Keratinocyte (primary cell): Measurements from ENCODE around the gene CDYL. TPM values are rescaled to one million over a fixed set of nuclear protein-coding genes. Genes with fewer than 3 reads are reported as not detected.

Source experiments
- DNase-seq: peaks from one replicate; pipeline ENCODE4 v3.0.0-alpha.2; 2011; ENCODE audit warnings: low read depth, missing footprints, low spot score
- FAIRE-seq: peaks from 2 replicates; lab custom pipeline; 2011; peaks lifted over from hg19 to GRCh38; lab: Jason Lieb, UNC
- H2AFZ ChIP-seq: 2 replicates; pipeline ENCODE4 v1.6.0; 2012; ENCODE audit warnings: low read length, control low read depth, inconsistent platforms; ENCODE audit not compliant: control insufficient read depth
- H3K27ac ChIP-seq: 2 replicates; pipeline ENCODE4 v1.5.1; 2011; ENCODE audit warnings: low read length; ENCODE audit not compliant: control insufficient read depth, insufficient read depth
- H3K27me3 ChIP-seq: 3 replicates; pipeline ENCODE4 v1.6.0; 2011; ENCODE audit warnings: low read length; ENCODE audit not compliant: control insufficient read depth, insufficient read depth; ENCODE audit errors: extremely low read depth
- H3K36me3 ChIP-seq, 2 experiments: 2 replicates in 1 of 2; 3 replicates in 1 of 2; pipeline ENCODE4 v1.5.1; 2011; ENCODE audit warnings: low read length in 2 of 2, mild to moderate bottlenecking in 1 of 2; ENCODE audit not compliant: control insufficient read depth in 2 of 2, insufficient read depth in 2 of 2; ENCODE audit errors: extremely low read depth in 1 of 2
- H3K4me1 ChIP-seq: 3 replicates; pipeline ENCODE4 v1.5.1; 2011; ENCODE audit warnings: low read length; ENCODE audit not compliant: control insufficient read depth, insufficient read depth; ENCODE audit errors: extremely low read depth
- H3K4me2 ChIP-seq: 3 replicates; pipeline ENCODE4 v1.6.0; 2011; ENCODE audit warnings: low read depth, low read length; ENCODE audit not compliant: control insufficient read depth, insufficient read depth; ENCODE audit errors: extremely low read depth
- H3K4me3 ChIP-seq, 3 experiments: fragments of 200-600 bp in 1 of 3; sonication (generic) in 1 of 3; 2 replicates in 2 of 3; 3 replicates in 1 of 3; pipeline ENCODE4 v1.5.1; 2011 to 2016; ENCODE audit warnings: low read length in 3 of 3, mild to moderate bottlenecking in 3 of 3, control low read depth in 2 of 3, inconsistent platforms in 1 of 3, low read depth in 1 of 3, mixed read lengths in 1 of 3, mixed run types in 1 of 3, moderate library complexity in 1 of 3; ENCODE audit not compliant: control insufficient read depth in 2 of 3, insufficient read depth in 2 of 3; ENCODE audit errors: extremely low read depth in 1 of 3
- H3K79me2 ChIP-seq: 2 replicates; pipeline ENCODE4 v1.6.0; 2012; ENCODE audit warnings: low read length; ENCODE audit not compliant: control insufficient read depth, insufficient read depth
- H3K9ac ChIP-seq: 3 replicates; pipeline ENCODE4 v1.6.0; 2011; ENCODE audit warnings: low read length; ENCODE audit not compliant: control insufficient read depth, insufficient read depth; ENCODE audit errors: extremely low read depth
- H3K9me1 ChIP-seq: 3 replicates; pipeline ENCODE4 v1.6.0; 2011; ENCODE audit warnings: low read length; ENCODE audit not compliant: control insufficient read depth, insufficient read depth; ENCODE audit errors: extremely low read depth
- H3K9me3 ChIP-seq: 2 replicates; pipeline ENCODE4 v1.5.1; 2012; ENCODE audit warnings: low read depth, low read length; ENCODE audit not compliant: control insufficient read depth
- H4K20me1 ChIP-seq: 3 replicates; pipeline ENCODE4 v1.6.0; 2011; ENCODE audit warnings: low read length; ENCODE audit not compliant: control insufficient read depth, insufficient read depth; ENCODE audit errors: extremely low read depth
- EZH2 ChIP-seq: IDR thresholded peaks from one replicate; pipeline ENCODE4 v1.6.1; 2012; ENCODE audit warnings: inconsistent platforms, mild to moderate bottlenecking, low read length, moderate library complexity
- dilution Hi-C: fragments of 300-500 bp; cut with MboI; formaldehyde crosslinking; loops from one replicate; pipeline ENCODE4 v1.7.0; 2020; ENCODE audit warnings: low sequenced_read_pairs; ENCODE audit not compliant: extremely low pct_ligation_motif_present
- polyA plus RNA-seq, 5 experiments: library from polyadenylated mRNA; depleted of rRNA in 3 of 5; stranded (reverse) in 3 of 5; stranded (forward) in 1 of 5; unstranded in 1 of 5; fragments of >200 nt; gene quantifications; 1 replicate in 1 of 5; 2 replicates in 3 of 5; 3 replicates in 1 of 5; pipeline versions ENCODE4 v1.2.1 to v1.2.3, GENCODE V29; 2011 to 2012; ENCODE audit warnings: missing spikeins in 2 of 5, low read depth in 1 of 5, low replicate concordance in 1 of 5
- TF ChIP-seq, protein P1 (sequence below), 3 experiments: IDR thresholded peaks in 1 of 3; conservative IDR thresholded peaks in 1 of 3; optimal IDR thresholded peaks in 1 of 3; 2 replicates in 2 of 3; 3 replicates in 1 of 3; pipeline versions ENCODE3 to v1.5.1; 2011; ENCODE audit warnings: low read length in 3 of 3, mild to moderate bottlenecking in 3 of 3, moderate library complexity in 2 of 3, control low read depth in 1 of 3, inconsistent platforms in 1 of 3; ENCODE audit not compliant: insufficient read depth in 2 of 3; ENCODE audit errors: extremely low read depth in 1 of 3

The CDYL gene
- polyA plus RNA-seq, 1 donor (not counting 4 experiments of a cell fraction or from before 2014, with no cell fraction given), result 48.0 TPM

DNA sequence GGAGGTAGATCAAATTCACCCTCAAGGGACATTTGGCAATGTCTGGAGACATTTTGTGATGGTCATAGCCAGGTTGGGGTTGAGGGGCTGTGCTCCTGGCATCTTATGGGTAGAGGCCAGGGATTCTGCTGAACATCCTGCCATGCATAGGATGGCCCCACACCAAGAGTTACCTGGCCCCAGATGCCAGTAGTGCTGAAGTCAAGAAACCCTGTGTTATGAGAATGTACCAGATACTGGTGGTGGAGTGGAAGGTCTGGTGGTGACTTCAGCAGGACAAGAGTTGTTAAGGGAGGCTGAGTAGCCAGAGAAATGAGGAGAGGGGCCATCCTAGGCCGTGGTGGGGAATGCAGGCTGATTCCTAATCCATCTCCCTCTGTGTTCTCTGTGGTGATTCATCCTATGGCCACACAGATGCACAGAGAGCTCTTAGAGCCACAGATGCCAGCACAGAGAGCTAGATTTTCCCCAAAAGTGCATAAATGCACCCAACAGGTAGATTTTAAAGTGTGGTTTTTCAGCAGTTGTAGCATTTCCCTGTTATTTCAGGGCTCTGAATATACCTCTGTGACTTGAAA, 43.6 kb downstream of the CDYL start:
- TF ChIP-seq EZH2, result no peak
- TF ChIP-seq, protein P1, sequence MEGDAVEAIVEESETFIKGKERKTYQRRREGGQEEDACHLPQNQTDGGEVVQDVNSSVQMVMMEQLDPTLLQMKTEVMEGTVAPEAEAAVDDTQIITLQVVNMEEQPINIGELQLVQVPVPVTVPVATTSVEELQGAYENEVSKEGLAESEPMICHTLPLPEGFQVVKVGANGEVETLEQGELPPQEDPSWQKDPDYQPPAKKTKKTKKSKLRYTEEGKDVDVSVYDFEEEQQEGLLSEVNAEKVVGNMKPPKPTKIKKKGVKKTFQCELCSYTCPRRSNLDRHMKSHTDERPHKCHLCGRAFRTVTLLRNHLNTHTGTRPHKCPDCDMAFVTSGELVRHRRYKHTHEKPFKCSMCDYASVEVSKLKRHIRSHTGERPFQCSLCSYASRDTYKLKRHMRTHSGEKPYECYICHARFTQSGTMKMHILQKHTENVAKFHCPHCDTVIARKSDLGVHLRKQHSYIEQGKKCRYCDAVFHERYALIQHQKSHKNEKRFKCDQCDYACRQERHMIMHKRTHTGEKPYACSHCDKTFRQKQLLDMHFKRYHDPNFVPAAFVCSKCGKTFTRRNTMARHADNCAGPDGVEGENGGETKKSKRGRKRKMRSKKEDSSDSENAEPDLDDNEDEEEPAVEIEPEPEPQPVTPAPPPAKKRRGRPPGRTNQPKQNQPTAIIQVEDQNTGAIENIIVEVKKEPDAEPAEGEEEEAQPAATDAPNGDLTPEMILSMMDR (optimal IDR thresholded peaks at IDR 0.05 in 1 of 3, IDR thresholded peaks at IDR 0.05 in 1 of 3, conservative IDR thresholded peaks at IDR 0.05 in 1 of 3; ENCODE audit: extremely low read depth in 1 of 3, insufficient read depth in 2 of 3, low read length in 3 of 3), result no peak
- DNase-seq, result no peak
- no peak for FAIRE-seq

GRCh38 chr6:4820704-4821276, 44.6 kb downstream of the CDYL start:
- H3K27me3 ChIP-seq, result no peaks in the 10 kb centered on the region
- no peak overlapping the region for H2AFZ ChIP-seq
- no peak for TF ChIP-seq EZH2
- TF ChIP-seq, protein P1 (optimal IDR thresholded peaks at IDR 0.05 in 1 of 3, IDR thresholded peaks at IDR 0.05 in 1 of 3, conservative IDR thresholded peaks at IDR 0.05 in 1 of 3; ENCODE audit: extremely low read depth in 1 of 3, insufficient read depth in 2 of 3, low read length in 3 of 3), result no peak
- no peaks in the 10 kb centered on the region for H3K9me1 ChIP-seq
- DNase-seq (peak; percentile 33), FAIRE-seq (no peak)
- peak overlapping the region; percentile 12 for H3K4me2 ChIP-seq
- H3K36me3 ChIP-seq, result no peaks in the 10 kb centered on the region
- H3K4me1 ChIP-seq, result peaks cover 22% of the 10 kb centered on the region
- H3K9me3 ChIP-seq, result no peaks in the 10 kb centered on the region
- H3K4me3 ChIP-seq, result no peak overlapping the region
- H3K9ac ChIP-seq, result no peak overlapping the region
- dilution Hi-C loops, result no loop called here
- peak overlapping the region; percentile 32 for H3K27ac ChIP-seq
- H3K79me2 ChIP-seq, result peaks cover 98% of the 10 kb centered on the region
- peaks cover 16% of the 10 kb centered on the region for H4K20me1 ChIP-seq

More for the DNA sequence above, 43.6 kb downstream of the CDYL start:
- peaks cover 22% of the 10 kb centered on the region for H3K4me1 ChIP-seq
- H3K27me3 ChIP-seq, result no peaks in the 10 kb centered on the region
- no peaks in the 10 kb centered on the region for H3K9me1 ChIP-seq
- no peak overlapping the region for H3K4me3 ChIP-seq
- no peak overlapping the region for H3K9ac ChIP-seq
- no peaks in the 10 kb centered on the region for H3K36me3 ChIP-seq
- dilution Hi-C loops, result no loop called here
- no peaks in the 10 kb centered on the region for H3K9me3 ChIP-seq
- H2AFZ ChIP-seq, result no peak overlapping the region
- peaks cover 16% of the 10 kb centered on the region for H4K20me1 ChIP-seq
- no peak overlapping the region for H3K4me2 ChIP-seq
- H3K79me2 ChIP-seq, result peaks cover 98% of the 10 kb centered on the region
- H3K27ac ChIP-seq, result no peak overlapping the region
